Measurements from ENCODE around the gene UPF2.

UPF2 gene

GRCh38 chr10:11910102-11910501, 132.5 kb downstream of the UPF2 start:
- Histone ChIP-seq H3K36me3 (ENCODE audit: control insufficient read depth, insufficient read depth, low read length) (no peaks in the 10 kb centered on the region), H3K4me1 (ENCODE audit: control insufficient read depth, insufficient read depth, low read length) (no peaks in the 10 kb centered on the region), H3K9ac (ENCODE audit: low read length) (no peak overlapping the region), H3K4me3 (ENCODE audit: low read length) (no peak overlapping the region), H3K27me3 (ENCODE audit: control insufficient read depth, insufficient read depth, low read length) (no peaks in the 10 kb centered on the region), H3K9me3 (ENCODE audit: control insufficient read depth, low read length) (no peaks in the 10 kb centered on the region)

GRCh38 chr10:11909618-11910017, 133.0 kb downstream of the UPF2 start:
- Histone ChIP-seq H3K9me3 (ENCODE audit: control insufficient read depth, low read length) (no peaks in the 10 kb centered on the region), H3K36me3 (ENCODE audit: control insufficient read depth, insufficient read depth, low read length) (no peaks in the 10 kb centered on the region), H3K9ac (ENCODE audit: low read length) (no peak overlapping the region), H3K4me1 (ENCODE audit: control insufficient read depth, insufficient read depth, low read length) (no peaks in the 10 kb centered on the region), H3K4me3 (ENCODE audit: low read length) (no peak overlapping the region), H3K27me3 (ENCODE audit: control insufficient read depth, insufficient read depth, low read length) (no peaks in the 10 kb centered on the region)

- Histone ChIP-seq H3K9me3 (ENCODE audit: control insufficient read depth, low read length) (no peaks in the 10 kb centered on the region), H3K4me3 (ENCODE audit: low read length) (no peak overlapping the region), H3K36me3 (ENCODE audit: control insufficient read depth, insufficient read depth, low read length) (no peaks in the 10 kb centered on the region), H3K4me1 (ENCODE audit: control insufficient read depth, insufficient read depth, low read length) (no peaks in the 10 kb centered on the region), H3K9ac (ENCODE audit: low read length) (no peak overlapping the region), H3K27me3 (ENCODE audit: control insufficient read depth, insufficient read depth, low read length) (no peaks in the 10 kb centered on the region)
Observed at GRCh38 chr10:11908991-11909390, 133.6 kb downstream of the UPF2 start.

GRCh38 chr10:11908536-11908935, 134.1 kb downstream of the UPF2 start:
- H3K9ac ChIP-seq (ENCODE audit: low read length), result no peak overlapping the region
- H3K9me3 ChIP-seq (ENCODE audit: control insufficient read depth, low read length), result no peaks in the 10 kb centered on the region
- H3K4me1 ChIP-seq (ENCODE audit: control insufficient read depth, insufficient read depth, low read length), result no peaks in the 10 kb centered on the region
- no peaks in the 10 kb centered on the region for H3K27me3 ChIP-seq (ENCODE audit: control insufficient read depth, insufficient read depth, low read length)
- no peaks in the 10 kb centered on the region for H3K36me3 ChIP-seq (ENCODE audit: control insufficient read depth, insufficient read depth, low read length)
- no peak overlapping the region for H3K4me3 ChIP-seq (ENCODE audit: low read length)

- Histone ChIP-seq H3K4me3 (ENCODE audit: low read length) (no peak overlapping the region), H3K9me3 (ENCODE audit: control insufficient read depth, low read length) (no peaks in the 10 kb centered on the region), H3K36me3 (ENCODE audit: control insufficient read depth, insufficient read depth, low read length) (no peaks in the 10 kb centered on the region), H3K9ac (ENCODE audit: low read length) (no peak overlapping the region), H3K4me1 (ENCODE audit: control insufficient read depth, insufficient read depth, low read length) (no peaks in the 10 kb centered on the region), H3K27me3 (ENCODE audit: control insufficient read depth, insufficient read depth, low read length) (no peaks in the 10 kb centered on the region)
Observed at GRCh38 chr10:11907914-11908313, 134.7 kb downstream of the UPF2 start.

- no peaks in the 10 kb centered on the region for H3K4me1 ChIP-seq (ENCODE audit: control insufficient read depth, insufficient read depth, low read length)
- H3K9me3 ChIP-seq (ENCODE audit: control insufficient read depth, low read length), result no peaks in the 10 kb centered on the region
- no peaks in the 10 kb centered on the region for H3K36me3 ChIP-seq (ENCODE audit: control insufficient read depth, insufficient read depth, low read length)
- no peak overlapping the region for H3K4me3 ChIP-seq (ENCODE audit: low read length)
- H3K9ac ChIP-seq (ENCODE audit: low read length), result no peak overlapping the region
- peaks cover 3% of the 10 kb centered on the region for H3K27me3 ChIP-seq (ENCODE audit: control insufficient read depth, insufficient read depth, low read length)
Observed at GRCh38 chr10:11906714-11907113, 135.9 kb downstream of the UPF2 start.

GRCh38 chr10:11902646-11903045, 140.0 kb downstream of the UPF2 start:
- Histone ChIP-seq H3K4me3 (ENCODE audit: low read length) (no peak overlapping the region), H3K4me1 (ENCODE audit: control insufficient read depth, insufficient read depth, low read length) (peaks cover 5% of the 10 kb centered on the region), H3K9ac (ENCODE audit: low read length) (no peak overlapping the region), H3K36me3 (ENCODE audit: control insufficient read depth, insufficient read depth, low read length) (no peaks in the 10 kb centered on the region), H3K27me3 (ENCODE audit: control insufficient read depth, insufficient read depth, low read length) (peaks cover 3% of the 10 kb centered on the region), H3K9me3 (ENCODE audit: control insufficient read depth, low read length) (no peaks in the 10 kb centered on the region)

- no peak overlapping the region for H3K9ac ChIP-seq (ENCODE audit: low read length)
Observed at GRCh38 chr10:11901833-11902475, 140.7 kb downstream of the UPF2 start.

GRCh38 chr10:11901454-11901832, 141.2 kb downstream of the UPF2 start:
- Histone ChIP-seq H3K4me3 (ENCODE audit: low read length) (no peak overlapping the region), H3K9me3 (ENCODE audit: control insufficient read depth, low read length) (no peaks in the 10 kb centered on the region), H3K4me1 (ENCODE audit: control insufficient read depth, insufficient read depth, low read length) (peaks cover 5% of the 10 kb centered on the region), H3K36me3 (ENCODE audit: control insufficient read depth, insufficient read depth, low read length) (no peaks in the 10 kb centered on the region), H3K9ac (ENCODE audit: low read length) (no peak overlapping the region), H3K27me3 (ENCODE audit: control insufficient read depth, insufficient read depth, low read length) (peaks cover 3% of the 10 kb centered on the region)

More at GRCh38 chr10:11901833-11902475, 140.7 kb downstream of the UPF2 start:
- Histone ChIP-seq H3K9me3 (ENCODE audit: control insufficient read depth, low read length) (no peaks in the 10 kb centered on the region), H3K4me1 (ENCODE audit: control insufficient read depth, insufficient read depth, low read length) (peaks cover 5% of the 10 kb centered on the region), H3K4me3 (ENCODE audit: low read length) (no peak overlapping the region), H3K27me3 (ENCODE audit: control insufficient read depth, insufficient read depth, low read length) (peaks cover 3% of the 10 kb centered on the region), H3K36me3 (ENCODE audit: control insufficient read depth, insufficient read depth, low read length) (no peaks in the 10 kb centered on the region)

- Histone ChIP-seq H3K4me1 (ENCODE audit: control insufficient read depth, insufficient read depth, low read length) (peaks cover 5% of the 10 kb centered on the region), H3K4me3 (ENCODE audit: low read length) (no peak overlapping the region), H3K27me3 (ENCODE audit: control insufficient read depth, insufficient read depth, low read length) (peaks cover 3% of the 10 kb centered on the region), H3K9me3 (ENCODE audit: control insufficient read depth, low read length) (no peaks in the 10 kb centered on the region), H3K9ac (ENCODE audit: low read length) (no peak overlapping the region), H3K36me3 (ENCODE audit: control insufficient read depth, insufficient read depth, low read length) (no peaks in the 10 kb centered on the region)
Observed at GRCh38 chr10:11901036-11901301, 141.6 kb downstream of the UPF2 start.

- Histone ChIP-seq H3K27me3 (ENCODE audit: control insufficient read depth, insufficient read depth, low read length) (peaks cover 3% of the 10 kb centered on the region), H3K9me3 (ENCODE audit: control insufficient read depth, low read length) (no peaks in the 10 kb centered on the region), H3K4me1 (ENCODE audit: control insufficient read depth, insufficient read depth, low read length) (peaks cover 5% of the 10 kb centered on the region), H3K36me3 (ENCODE audit: control insufficient read depth, insufficient read depth, low read length) (no peaks in the 10 kb centered on the region), H3K9ac (ENCODE audit: low read length) (no peak overlapping the region), H3K4me3 (ENCODE audit: low read length) (no peak overlapping the region)
Observed at GRCh38 chr10:11899067-11899876, 143.3 kb downstream of the UPF2 start.

GRCh38 chr10:11898372-11899066, 144.1 kb downstream of the UPF2 start:
- no peak overlapping the region for H3K4me3 ChIP-seq (ENCODE audit: low read length)
- H3K36me3 ChIP-seq (ENCODE audit: control insufficient read depth, insufficient read depth, low read length), result no peaks in the 10 kb centered on the region
- H3K4me1 ChIP-seq (ENCODE audit: control insufficient read depth, insufficient read depth, low read length), result peaks cover 5% of the 10 kb centered on the region
- H3K27me3 ChIP-seq (ENCODE audit: control insufficient read depth, insufficient read depth, low read length), result peaks cover 3% of the 10 kb centered on the region
- no peaks in the 10 kb centered on the region for H3K9me3 ChIP-seq (ENCODE audit: control insufficient read depth, low read length)
- H3K9ac ChIP-seq (ENCODE audit: low read length), result no peak overlapping the region
